Stimulated activated CD8-positive, alpha-beta memory T cell treated with anti-CD3 and anti-CD28 coated beads, Interleukin-12 subunit alpha, Interleukin-12 subunit beta, amount 100 ng/mL, for 4 hours (primary cell): ENCODE data around the gene ETS1.
"Not testable (repeated sequence)": the region's sequence is repeated elsewhere in the genome, so short reads cannot be mapped to it uniquely, and the experiment has no call there.

ENCODE experiments used
- DNase-seq: peaks from one replicate; pipeline ENCODE4 v3.0.0-alpha.2; 2020; ENCODE audit warnings: low read depth

ETS1 gene

GRCh38 chr11:128462189-128462588 lies 125.2 kb downstream of the ETS1 start:
- no peak for DNase-seq

- DNase-seq, result no peak
These were observed 129.0 kb downstream of the ETS1 start for GRCh38 chr11:128458321-128458720.

GRCh38 chr11:128457874-128458273 lies 129.5 kb downstream of the ETS1 start:
- DNase-seq, result no peak

- no peak for DNase-seq
These were observed 130.6 kb downstream of the ETS1 start for GRCh38 chr11:128456566-128457268.

GRCh38 chr11:128455766-128456165 lies 131.6 kb downstream of the ETS1 start:
- no peak for DNase-seq

GRCh38 chr11:128453444-128454336 lies 133.7 kb downstream of the ETS1 start:
- no peak for DNase-seq

GRCh38 chr11:128451652-128452470 lies 135.5 kb downstream of the ETS1 start:
- DNase-seq, result no peak

GRCh38 chr11:128450882-128451651 lies 136.3 kb downstream of the ETS1 start:
- no peak for DNase-seq

- DNase-seq, result not testable (repeated sequence)
These were observed 136.9 kb downstream of the ETS1 start for GRCh38 chr11:128450425-128450824.

GRCh38 chr11:128448981-128449713 lies 138.2 kb downstream of the ETS1 start:
- no peak for DNase-seq

GRCh38 chr11:128448200-128448886 lies 139.0 kb downstream of the ETS1 start:
- no peak for DNase-seq

GRCh38 chr11:128447233-128447632 lies 140.1 kb downstream of the ETS1 start:
- no peak for DNase-seq

- not testable (repeated sequence) for DNase-seq
These were observed 141.4 kb downstream of the ETS1 start for GRCh38 chr11:128445921-128446320.

GRCh38 chr11:128437136-128437535 lies 150.2 kb downstream of the ETS1 start:
- DNase-seq, result no peak

- no peak for DNase-seq
These were observed 152.5 kb downstream of the ETS1 start for GRCh38 chr11:128434818-128435217.

GRCh38 chr11:128434411-128434810 lies 152.9 kb downstream of the ETS1 start:
- no peak for DNase-seq

GRCh38 chr11:128432926-128433325 lies 154.4 kb downstream of the ETS1 start:
- DNase-seq, result no peak

- DNase-seq, result no peak
These were observed 155.4 kb downstream of the ETS1 start for GRCh38 chr11:128431931-128432330.

- DNase-seq, result no peak
These were observed 158.4 kb downstream of the ETS1 start for GRCh38 chr11:128428935-128429334.

- DNase-seq, result no peak
These were observed 162.5 kb downstream of the ETS1 start for GRCh38 chr11:128424851-128425285.
